HepG2 (cell line): ENCODE results near the gene YIPF3. TPM values are rescaled to one million over a fixed set of nuclear protein-coding genes. Genes with fewer than 3 reads are reported as not detected.
A peak's percentile ranks its signal among the peaks of the same experiment; 100 is the strongest.

Experiments used
- ATAD3A ChIP-seq: sonication (generic); formaldehyde crosslinking; IDR thresholded peaks from 2 replicates; pipeline ENCODE4 v1.4.0; 2020; ENCODE audit warnings: missing genetic modification reagents
- ATF1 ChIP-seq: IDR thresholded peaks from 2 replicates; pipeline ENCODE4 v1.6.1; 2016; ENCODE audit warnings: mild to moderate bottlenecking, control low read depth
- BCL6 ChIP-seq: IDR thresholded peaks from 2 replicates; pipeline ENCODE4 v1.6.1; 2016; ENCODE audit warnings: missing genetic modification reagents, missing compliant biosample characterization
- CHD2 ChIP-seq: IDR thresholded peaks from 2 replicates; pipeline ENCODE4 v1.6.1; 2011; ENCODE audit warnings: low read depth, low read length, improper control_type of control experiment
- EP300 ChIP-seq, 3 experiments: sonication (generic) in 1 of 3; formaldehyde crosslinking in 1 of 3; IDR thresholded peaks; 2 replicates each; pipeline versions ENCODE4 v1.5.1 to v1.6.1; 2011 to 2020; ENCODE audit warnings: low read depth in 2 of 3, low read length in 2 of 3, borderline replicate concordance in 1 of 3, improper control_type of control experiment in 1 of 3, mild to moderate bottlenecking in 1 of 3, missing genetic modification reagents in 1 of 3, moderate library complexity in 1 of 3
- FOXC1 ChIP-seq: sonication (generic); formaldehyde crosslinking; IDR thresholded peaks from 2 replicates; pipeline ENCODE4 v1.8.0; 2022; ENCODE audit warnings: mild to moderate bottlenecking, missing genetic modification reagents, borderline replicate concordance
- GFI1 ChIP-seq: sonication (generic); formaldehyde crosslinking; IDR thresholded peaks from 2 replicates; pipeline ENCODE4 v1.5.0; 2020; ENCODE audit warnings: missing genetic modification reagents, mild to moderate bottlenecking, borderline replicate concordance
- IKZF4 ChIP-seq: sonication (generic); formaldehyde crosslinking; IDR thresholded peaks from 2 replicates; pipeline ENCODE4 v1.5.1; 2020; ENCODE audit warnings: borderline replicate concordance, mild to moderate bottlenecking, low read depth, missing genetic modification reagents; ENCODE audit errors: not compliant biosample characterization
- MAX ChIP-seq: IDR thresholded peaks from 2 replicates; pipeline ENCODE4 v1.6.1; 2012; ENCODE audit warnings: inconsistent platforms
- NFATC3 ChIP-seq: sonication (generic); formaldehyde crosslinking; IDR thresholded peaks from 2 replicates; pipeline ENCODE4 v1.5.1; 2020; ENCODE audit warnings: mild to moderate bottlenecking, missing genetic modification reagents
- NFIB ChIP-seq: sonication (generic); formaldehyde crosslinking; IDR thresholded peaks from 2 replicates; pipeline ENCODE4 v1.9.0; 2021; ENCODE audit warnings: missing genetic modification reagents, mild to moderate bottlenecking, borderline replicate concordance
- RAD51 ChIP-seq: fragments of 450-650 bp; IDR thresholded peaks from 2 replicates; pipeline ENCODE4 v1.6.1; 2016; ENCODE audit warnings: borderline replicate concordance
- SIX1 ChIP-seq: sonication (generic); formaldehyde crosslinking; IDR thresholded peaks from 2 replicates; pipeline ENCODE4 v1.4.0; 2020; ENCODE audit warnings: missing genetic modification reagents, borderline replicate concordance
- SMYD3 ChIP-seq: sonication (generic); formaldehyde crosslinking; IDR thresholded peaks from 2 replicates; pipeline ENCODE4 v1.8.1; 2023; ENCODE audit warnings: mild to moderate bottlenecking, missing genetic modification reagents
- SRF ChIP-seq: IDR thresholded peaks from 2 replicates; pipeline ENCODE4 v1.6.1; 2011; ENCODE audit warnings: mild to moderate bottlenecking, low read depth, low read length, moderate library complexity
- STAG1 ChIP-seq: sonication (generic); formaldehyde crosslinking; IDR thresholded peaks from 2 replicates; pipeline ENCODE4 v1.4.0; 2020; ENCODE audit warnings: missing genetic modification reagents
- STAT5B ChIP-seq: sonication (generic); formaldehyde crosslinking; IDR thresholded peaks from 2 replicates; pipeline ENCODE4 v1.4.0; 2020; ENCODE audit warnings: missing genetic modification reagents
- TEF ChIP-seq: sonication (generic); formaldehyde crosslinking; IDR thresholded peaks from 2 replicates; pipeline ENCODE4 v1.5.0; 2020; ENCODE audit warnings: missing genetic modification reagents
- TOE1 ChIP-seq: sonication (generic); formaldehyde crosslinking; IDR thresholded peaks from 2 replicates; pipeline ENCODE4 v1.4.0; 2020; ENCODE audit warnings: mild to moderate bottlenecking, missing genetic modification reagents
- ZNF180 ChIP-seq: sonication (generic); formaldehyde crosslinking; IDR thresholded peaks from 2 replicates; pipeline ENCODE4 v1.4.0; 2020; ENCODE audit warnings: low read depth, missing genetic modification reagents, borderline replicate concordance
- ZNF253 ChIP-seq: sonication (generic); formaldehyde crosslinking; IDR thresholded peaks from 2 replicates; pipeline ENCODE4 v1.8.0; 2022; ENCODE audit warnings: mild to moderate bottlenecking, missing genetic modification reagents, borderline replicate concordance
- ZNF282 ChIP-seq: fragments of 450-650 bp; IDR thresholded peaks from 2 replicates; pipeline ENCODE4 v1.6.1; 2018; ENCODE audit not compliant: partially characterized antibody
- ZNF296 ChIP-seq: sonication (generic); formaldehyde crosslinking; conservative IDR thresholded peaks from 2 replicates; pipeline ENCODE4 v1.5.0; 2020; ENCODE audit warnings: mild to moderate bottlenecking, missing genetic modification reagents
- ZNF362 ChIP-seq: sonication (generic); formaldehyde crosslinking; IDR thresholded peaks from 2 replicates; pipeline ENCODE4 v1.4.0; 2020; ENCODE audit warnings: missing genetic modification reagents, mild to moderate bottlenecking, borderline replicate concordance
- ZSCAN31 ChIP-seq: sonication (generic); formaldehyde crosslinking; IDR thresholded peaks from 2 replicates; pipeline ENCODE4 v1.5.0; 2020; ENCODE audit warnings: low read depth, mild to moderate bottlenecking, missing genetic modification reagents
- polyA plus RNA-seq, 8 experiments: library from polyadenylated mRNA; depleted of rRNA in 3 of 8; stranded (reverse) in 7 of 8; unstranded in 1 of 8; fragments of >200 nt; fragmentation: Illumina TruSeq in 4 of 8; extraction: Trizol in 4 of 8; gene quantifications; 2 replicates each; pipeline versions ENCODE4 v1.2.1 to v1.2.3, GENCODE V29; 2011 to 2016; ENCODE audit warnings: low read depth in 4 of 8, missing spikeins in 1 of 8, mixed read lengths in 1 of 8; ENCODE audit not compliant: insufficient read depth in 1 of 8
- total RNA-seq, 5 experiments: library from RNA; depleted of rRNA; stranded (reverse); fragments of >200 nt; fragmentation: Illumina TruSeq; extraction: Trizol; gene quantifications; 2 replicates each; pipeline ENCODE4 v1.2.3, GENCODE V29; 2016; ENCODE audit warnings: low read depth in 1 of 5

YIPF3 gene
- total and polyA plus RNA-seq, 2 of the 13 experiments (the other 11 are each of a cell fraction or from before 2014, with no cell fraction given), result 107 to 206 TPM

GRCh38 chr6:43499028-43499815 is 17.5 kb downstream of the YIPF3 start (continued):
- no peak for TF ChIP-seq CHD2
- 0 out of 2 replicates have a peak, but pooled peaks have one; percentile 2 for TF ChIP-seq STAG1 (CRISPR knock-in tag)
- no peak for TF ChIP-seq GFI1 (CRISPR knock-in tag)
- no peak for TF ChIP-seq ZNF282
- no peak for TF ChIP-seq ZSCAN31 (CRISPR knock-in tag)
- no peak for TF ChIP-seq ATAD3A
- TF ChIP-seq ZNF362 (CRISPR knock-in tag), result no peak
- no peak for TF ChIP-seq SIX1 (CRISPR knock-in tag)
- no peak for TF ChIP-seq TOE1 (CRISPR knock-in tag)
- no peak for TF ChIP-seq TEF (CRISPR knock-in tag)
- TF ChIP-seq SMYD3 (CRISPR knock-in tag), result no peak
- TF ChIP-seq ZNF180 (CRISPR knock-in tag), result no peak
- no peak for TF ChIP-seq NFIB (CRISPR knock-in tag)
- no peak for TF ChIP-seq RAD51
- TF ChIP-seq MAX, result peak; percentile 14; the same call in 1 of the 2 replicates
- TF ChIP-seq ZNF296, result no peak
- no peak for TF ChIP-seq ATF1
- TF ChIP-seq NFATC3 (CRISPR knock-in tag), result no peak
- no peak for TF ChIP-seq IKZF4 (CRISPR knock-in tag)
- TF ChIP-seq FOXC1 (CRISPR knock-in tag), result no peak
- no peak for TF ChIP-seq BCL6 (CRISPR knock-in tag)
- no peak for TF ChIP-seq SRF
- TF ChIP-seq EP300 (IDR thresholded peaks at IDR 0.05; ENCODE audit: low read depth in 2 of 2, low read length in 2 of 2), result no peak
- TF ChIP-seq EP300 (CRISPR knock-in tag; IDR thresholded peaks at IDR 0.05; ENCODE audit: borderline replicate concordance), result no peak
- TF ChIP-seq ZNF253 (CRISPR knock-in tag), result no peak
- no peak for TF ChIP-seq STAT5B (CRISPR knock-in tag)
